ENCODE data around the gene AK2.
"Not testable (repeated sequence)": the region's sequence is repeated elsewhere in the genome, so short reads cannot be mapped to it uniquely, and the experiment has no call there.

AK2 gene

DNA sequence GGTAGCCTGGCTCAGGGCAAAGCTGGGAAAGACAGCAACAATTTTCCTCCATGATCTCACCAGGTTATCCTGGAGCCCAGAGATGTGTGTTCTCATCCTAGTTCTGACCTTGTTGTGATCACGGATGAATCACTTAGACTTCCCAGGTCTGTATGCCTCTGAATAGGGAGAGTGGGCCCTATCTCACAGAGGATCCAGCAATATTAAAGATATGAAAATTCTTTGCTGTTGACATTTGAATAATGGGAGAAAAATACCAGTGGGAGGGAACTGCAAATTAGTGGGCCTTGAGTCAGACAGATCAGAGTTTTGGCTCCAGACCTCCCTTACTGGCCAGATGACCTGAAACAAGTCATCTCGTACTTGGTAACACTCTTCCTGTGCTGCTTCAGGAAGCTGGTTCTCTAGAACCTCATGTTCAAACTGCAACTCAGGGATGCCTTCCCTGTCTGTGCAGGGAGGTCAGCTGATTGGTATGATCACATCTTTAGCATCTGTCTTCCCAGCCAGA, 39.2 kb downstream of the AK2 start:
- no peak for DNase-seq

DNA sequence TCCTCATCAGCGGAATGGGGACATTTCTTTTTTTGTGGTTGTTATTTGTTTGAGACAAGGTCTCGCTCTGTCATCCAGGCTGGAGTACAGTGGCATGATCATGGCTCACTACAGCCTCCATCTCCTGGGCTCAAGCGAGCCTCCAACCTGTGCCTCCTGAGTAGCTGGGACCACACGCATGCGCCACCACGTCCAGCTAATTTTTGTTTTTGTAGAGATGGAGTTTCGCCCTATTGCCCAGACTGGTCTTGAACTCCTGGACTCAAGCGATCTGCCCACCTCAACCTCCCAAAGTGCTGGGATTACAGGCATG, 43.4 kb downstream of the AK2 start:
- DNase-seq = not testable (repeated sequence)

GRCh38 chr1:32992489-32993323, 44.0 kb downstream of the AK2 start:
- no peak for DNase-seq

- no peak for DNase-seq
Measured at GRCh38 chr1:32991819-32992488, 44.7 kb downstream of the AK2 start.

- no peak for DNase-seq
Measured at GRCh38 chr1:32991386-32991785, 45.3 kb downstream of the AK2 start.

- DNase-seq = no peak
Measured at GRCh38 chr1:32990887-32991286, 45.8 kb downstream of the AK2 start.

DNA sequence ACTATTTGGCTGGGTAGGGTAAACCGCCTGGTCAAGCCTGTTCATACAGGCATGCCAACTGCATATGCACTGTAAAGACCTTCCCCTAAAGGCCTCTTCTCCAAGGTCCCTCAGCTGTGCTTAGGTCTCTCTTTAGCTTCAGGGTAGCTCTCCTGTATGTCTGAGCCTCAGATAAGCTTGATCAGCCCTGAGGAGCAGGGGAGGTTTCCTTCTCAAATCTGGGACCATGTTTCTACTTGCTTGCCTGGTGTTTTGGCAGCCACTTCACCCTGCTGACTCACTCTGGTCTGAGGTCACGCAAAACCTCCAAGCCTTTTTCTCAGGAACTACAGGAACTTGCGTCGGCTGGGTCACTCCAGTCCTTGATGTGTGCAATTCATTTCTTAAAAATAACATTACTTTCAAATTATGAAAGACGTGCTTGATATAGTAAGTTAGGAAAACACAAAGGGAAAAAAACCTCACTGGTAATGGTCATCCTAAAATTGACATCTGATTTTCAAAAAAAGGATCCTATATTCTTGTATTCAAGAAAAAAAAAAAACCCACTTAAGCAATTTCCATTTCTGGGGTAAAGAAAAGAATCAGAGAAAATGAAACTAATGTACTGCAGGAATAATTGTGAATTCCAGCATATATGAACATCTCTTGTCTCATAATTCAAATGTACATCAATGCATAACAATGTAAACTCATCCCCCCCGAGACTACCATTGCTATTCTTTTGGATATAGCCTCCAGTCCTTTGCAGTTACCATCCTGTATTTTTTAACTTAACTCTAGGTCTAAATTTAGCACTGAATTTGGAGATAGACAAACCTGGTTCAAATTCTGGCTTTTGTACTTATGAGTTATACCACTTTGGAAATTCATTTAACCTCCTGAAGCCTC, 47.3 kb downstream of the AK2 start:
- DNase-seq = no peak

GRCh38 chr1:32988665-32989064, 48.0 kb downstream of the AK2 start:
- DNase-seq = no peak

GRCh38 chr1:32985226-32985625, 51.5 kb downstream of the AK2 start:
- DNase-seq = no peak

- no peak for DNase-seq
Measured at GRCh38 chr1:32984455-32985171, 52.1 kb downstream of the AK2 start.

DNA sequence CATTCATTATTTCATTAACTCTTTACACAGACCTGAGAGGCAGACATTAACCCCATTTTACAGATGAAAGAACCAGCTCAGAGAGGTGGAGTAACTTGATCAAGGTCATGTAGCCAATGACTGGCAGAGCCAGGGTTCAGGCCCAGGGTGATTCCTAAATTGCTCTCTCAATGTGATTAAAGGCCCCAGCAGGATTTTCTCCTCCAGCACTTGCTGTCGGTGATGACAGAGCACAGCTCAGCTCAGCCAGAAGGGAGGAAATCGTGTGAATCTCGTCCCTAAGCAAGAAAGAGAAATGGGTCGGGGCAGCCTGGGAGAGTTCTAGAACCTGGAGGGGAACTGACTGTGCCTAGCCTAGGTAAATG, 52.6 kb downstream of the AK2 start:
- no peak for DNase-seq

GRCh38 chr1:32983020-32983419, 53.7 kb downstream of the AK2 start:
- no peak for DNase-seq

DNA sequence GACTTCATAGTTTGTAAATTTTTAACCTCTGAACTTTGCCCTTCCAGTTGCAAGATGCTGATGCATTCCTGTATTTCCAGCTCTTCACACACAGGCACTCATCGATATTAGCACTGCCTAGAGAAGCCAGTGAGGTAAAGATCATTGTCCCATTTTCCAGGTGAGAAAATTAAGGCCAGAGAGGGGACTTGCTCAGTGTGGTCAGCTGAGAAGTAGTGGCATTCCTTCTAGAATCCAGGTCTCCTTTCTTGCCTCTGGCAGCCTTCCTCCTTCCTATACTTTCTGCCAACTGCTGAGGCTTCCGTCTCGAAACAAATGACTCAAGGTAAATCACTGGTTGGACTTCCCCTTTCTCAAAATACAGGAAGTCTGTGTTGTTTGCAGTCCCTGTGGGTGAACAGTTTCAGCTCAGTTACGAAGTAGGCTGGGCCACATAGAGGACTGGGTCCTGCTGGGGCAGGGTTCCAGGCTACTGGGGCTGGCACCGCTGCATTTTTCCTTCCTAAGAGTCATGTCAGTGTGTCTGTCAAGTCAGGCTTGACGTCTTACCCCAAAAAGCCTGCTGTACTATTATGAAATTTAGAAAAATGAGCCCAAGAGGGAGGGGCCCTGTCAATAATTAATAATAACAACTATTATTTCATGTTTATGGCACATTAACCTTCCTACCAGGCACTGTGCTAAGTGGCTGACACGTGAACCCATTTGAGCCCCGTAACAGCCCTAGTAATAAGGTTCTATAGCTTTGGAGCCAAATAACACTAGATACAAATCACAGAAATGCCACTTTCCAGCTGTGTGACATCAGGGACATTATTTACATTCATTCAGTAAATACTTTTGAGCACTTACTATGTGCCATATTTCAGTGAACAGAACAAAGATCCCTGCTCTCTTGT, 55.4 kb downstream of the AK2 start:
- no peak for DNase-seq

DNA sequence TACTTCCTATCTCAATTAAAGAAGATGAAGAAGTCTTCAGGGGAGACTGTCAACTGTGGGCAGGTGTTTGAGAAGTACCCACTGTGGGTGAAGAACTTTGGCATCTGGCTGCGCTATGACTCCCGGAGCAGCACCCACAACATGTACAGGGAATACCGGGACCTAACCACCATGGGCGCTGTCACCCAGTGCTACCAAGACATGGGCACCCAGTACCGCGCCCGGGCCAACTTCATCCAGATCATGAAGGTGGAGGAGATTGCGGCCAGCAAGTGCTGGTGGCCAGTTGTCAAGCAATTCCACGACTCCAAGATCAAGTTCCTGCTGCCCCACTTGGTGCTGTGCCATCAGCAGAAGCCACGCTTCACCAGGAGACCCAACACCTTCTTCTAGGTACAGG, 56.6 kb downstream of the AK2 start:
- no peak for DNase-seq

GRCh38 chr1:32978854-32979253, 57.8 kb downstream of the AK2 start:
- no peak for DNase-seq

GRCh38 chr1:32977546-32978087, 59.1 kb downstream of the AK2 start:
- no peak for DNase-seq

GRCh38 chr1:32975055-32975454, 61.6 kb downstream of the AK2 start:
- not testable (repeated sequence) for DNase-seq

DNA sequence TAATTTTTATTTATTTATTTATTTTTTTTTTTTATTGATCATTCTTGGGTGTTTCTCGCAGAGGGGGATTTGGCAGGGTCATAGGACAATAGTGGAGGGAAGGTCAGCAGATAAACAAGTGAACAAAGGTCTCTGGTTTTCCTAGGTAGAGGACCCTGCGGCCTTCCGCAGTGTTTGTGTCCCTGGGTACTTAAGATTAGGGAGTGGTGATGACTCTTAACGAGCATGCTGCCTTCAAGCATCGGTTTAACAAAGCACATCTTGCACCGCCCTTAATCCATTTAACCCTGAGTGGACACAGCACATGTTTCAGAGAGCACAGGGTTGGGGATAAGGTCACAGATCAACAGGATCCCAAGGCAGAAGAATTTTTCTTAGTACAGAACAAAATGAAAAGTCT, 63.2 kb downstream of the AK2 start:
- DNase-seq = not testable (repeated sequence)

DNA sequence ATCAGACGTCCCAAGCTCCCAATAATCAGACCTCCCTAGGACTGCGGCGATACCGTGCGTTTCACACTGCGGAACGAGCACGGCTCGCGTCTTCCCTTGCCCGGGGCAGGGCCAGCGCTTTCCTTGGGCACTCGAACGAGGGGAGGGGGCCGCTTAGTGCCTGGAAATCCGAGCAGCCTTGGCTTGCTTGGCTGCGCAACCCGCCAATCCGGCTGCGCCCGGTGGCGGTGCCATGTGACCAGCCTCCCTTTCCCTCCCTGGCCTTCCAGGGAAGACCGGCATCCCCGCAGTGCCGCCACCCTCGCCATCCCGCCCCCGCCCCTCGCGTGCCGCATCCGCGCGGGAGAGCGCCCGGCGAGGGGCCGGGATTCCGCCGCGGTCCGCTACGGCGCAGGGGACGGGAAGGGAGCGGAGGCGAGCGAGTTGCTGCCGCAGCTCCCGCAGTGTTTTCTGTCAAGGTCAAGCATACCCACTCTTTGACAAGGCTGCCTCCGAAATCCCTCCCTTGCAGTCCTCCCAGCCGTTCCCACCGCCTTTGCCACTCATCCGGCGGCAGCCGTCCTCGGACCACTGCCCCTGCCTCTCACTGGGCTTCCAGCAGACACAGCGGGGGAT, 63.8 kb downstream of the AK2 start:
- DNase-seq = no peak

- DNase-seq = no peak
Measured at GRCh38 chr1:32971576-32971975, 65.1 kb downstream of the AK2 start.

GRCh38 chr1:32971156-32971555, 65.5 kb downstream of the AK2 start:
- DNase-seq = no peak

All from DMS 273 treated with DMSO at 0.1 percent for 48 hours (cell line).